CD4-positive, alpha-beta T cell treated with Interleukin-6 at 100 ng/mL for 8 hours (primary cell): Measurements from ENCODE around the gene ITPKC.

Experiments
- DNase-seq: peaks from one replicate; pipeline ENCODE4 v3.0.0-alpha.2; 2020; ENCODE audit warnings: mixed read lengths, low spot score

Gene ITPKC

GRCh38 chr19:40740747-40741146 lies 23.8 kb downstream of the ITPKC start:
- DNase-seq, result no peak

- DNase-seq, result no peak
These were observed 24.8 kb downstream of the ITPKC start for GRCh38 chr19:40741527-40742390.

GRCh38 chr19:40742477-40742876 lies 25.6 kb downstream of the ITPKC start:
- no peak for DNase-seq

GRCh38 chr19:40742886-40743285 lies 26.0 kb downstream of the ITPKC start:
- no peak for DNase-seq

GRCh38 chr19:40743926-40744325 lies 27.0 kb downstream of the ITPKC start:
- DNase-seq, result no peak

- DNase-seq, result no peak
These were observed 27.9 kb downstream of the ITPKC start for GRCh38 chr19:40744554-40745401.

GRCh38 chr19:40745402-40745780 lies 28.5 kb downstream of the ITPKC start:
- DNase-seq, result no peak

GRCh38 chr19:40747536-40747935 lies 30.6 kb downstream of the ITPKC start:
- no peak for DNase-seq

GRCh38 chr19:40750058-40750873 lies 33.4 kb downstream of the ITPKC start, which contains the start of gene ACTMAP:
ACTMAP (minus strand) TSS chr19:40750477; CDS start chr19:40749803, 674 bp downstream.
- peak; percentile 100 for DNase-seq

- DNase-seq, result peak; percentile 94
These were observed 34.1 kb downstream of the ITPKC start, which contains the start of gene SNRPA for GRCh38 chr19:40750874-40751537. SNRPA (plus strand) TSS chr19:40751203; CDS start chr19:40751409, 206 bp downstream.

GRCh38 chr19:40752257-40752781 lies 35.4 kb downstream of the ITPKC start:
- DNase-seq, result no peak

- no peak for DNase-seq
These were observed 37.8 kb downstream of the ITPKC start for GRCh38 chr19:40754611-40755247.

GRCh38 chr19:40755248-40755624 lies 38.3 kb downstream of the ITPKC start:
- DNase-seq, result no peak

- DNase-seq, result no peak
These were observed 38.9 kb downstream of the ITPKC start for GRCh38 chr19:40755791-40756190.

GRCh38 chr19:40756502-40757110 lies 39.7 kb downstream of the ITPKC start:
- DNase-seq, result no peak

GRCh38 chr19:40758491-40758890 lies 41.6 kb downstream of the ITPKC start:
- no peak for DNase-seq

- no peak for DNase-seq
These were observed 42.4 kb downstream of the ITPKC start for GRCh38 chr19:40759352-40759751.

- no peak for DNase-seq
These were observed 46.0 kb downstream of the ITPKC start for GRCh38 chr19:40762754-40763470.

- no peak for DNase-seq
These were observed 46.6 kb downstream of the ITPKC start for GRCh38 chr19:40763526-40763925.

- no peak for DNase-seq
These were observed 47.1 kb downstream of the ITPKC start for GRCh38 chr19:40763963-40764362.
